Loucy (cell line): ENCODE measurements around the gene IKBKG.

ENCODE experiments used
- H2AFZ ChIP-seq: fragments of 200-600 bp; sonication (generic); 2 replicates; pipeline ENCODE4 v1.6.0; 2016; ENCODE audit warnings: antibody characterized with exemption, mild to moderate bottlenecking, low read length, moderate library complexity
- H3F3A ChIP-seq: fragments of 200-600 bp; 2 replicates; pipeline ENCODE4 v1.6.0; 2016; ENCODE audit warnings: antibody characterized with exemption, low read depth, mild to moderate bottlenecking
- H3K27me3 ChIP-seq: fragments of 200-600 bp; sonication (generic); 2 replicates; pipeline ENCODE4 v1.6.1; 2014; ENCODE audit warnings: low read length, mild to moderate bottlenecking; ENCODE audit not compliant: insufficient read depth, poor library complexity, severe bottlenecking
- H3K36me3 ChIP-seq: fragments of 200-600 bp; sonication (generic); 2 replicates; pipeline ENCODE4 v1.6.1; 2016; ENCODE audit warnings: low read length; ENCODE audit not compliant: insufficient read depth
- H3K4me1 ChIP-seq: fragments of 200-600 bp; sonication (generic); 2 replicates; pipeline ENCODE4 v1.5.1; 2014; ENCODE audit warnings: low read length, mild to moderate bottlenecking; ENCODE audit not compliant: insufficient read depth, poor library complexity, severe bottlenecking
- H3K4me2 ChIP-seq: fragments of 200-600 bp; sonication (generic); 2 replicates; pipeline ENCODE4 v1.6.0; 2014; ENCODE audit warnings: antibody characterized with exemption, low read length, low read depth, mild to moderate bottlenecking; ENCODE audit not compliant: poor library complexity, severe bottlenecking
- H3K4me3 ChIP-seq: fragments of 200-600 bp; sonication (generic); 2 replicates; pipeline ENCODE4 v1.5.1; 2014; ENCODE audit warnings: low read length, mild to moderate bottlenecking, mixed read lengths; ENCODE audit not compliant: poor library complexity, severe bottlenecking
- H3K79me2 ChIP-seq: fragments of 200-600 bp; sonication (generic); 2 replicates; pipeline ENCODE4 v1.6.1; 2014; ENCODE audit warnings: low read length; ENCODE audit not compliant: insufficient read depth
- H3K9ac ChIP-seq: fragments of 200-600 bp; sonication (generic); 2 replicates; pipeline ENCODE4 v1.6.0; 2014; ENCODE audit warnings: mild to moderate bottlenecking, low read depth, low read length, moderate library complexity; ENCODE audit not compliant: poor library complexity, severe bottlenecking
- H3K9me2 ChIP-seq: fragments of 200-600 bp; sonication (generic); replicated peaks from 2 replicates; pipeline ENCODE4 v1.6.1; 2016; ENCODE audit warnings: low read depth, low read length, mixed read lengths
- H3K9me3 ChIP-seq: fragments of 200-600 bp; sonication (generic); 2 replicates; pipeline ENCODE4 v1.6.1; 2014; ENCODE audit warnings: mild to moderate bottlenecking, antibody characterized with exemption, low read length, low read depth; ENCODE audit not compliant: insufficient read depth
- H4K20me1 ChIP-seq: fragments of 200-600 bp; sonication (generic); 2 replicates; pipeline ENCODE4 v1.6.0; 2014; ENCODE audit warnings: antibody characterized with exemption, low read length, mild to moderate bottlenecking; ENCODE audit not compliant: insufficient read depth, poor library complexity, severe bottlenecking
- EZH2phosphoT487 ChIP-seq: fragments of 200-600 bp; IDR thresholded peaks from 2 replicates; pipeline ENCODE4 v1.6.1; 2018; ENCODE audit warnings: antibody characterized with exemption, mild to moderate bottlenecking, moderate library complexity, borderline replicate concordance
- TF ChIP-seq, protein P1 (sequence below): fragments of 200-600 bp; sonication (generic); conservative IDR thresholded peaks from 2 replicates; pipeline ENCODE4 v1.5.1; 2014; ENCODE audit warnings: mild to moderate bottlenecking, antibody characterized with exemption, low read length

Gene IKBKG

DNA sequence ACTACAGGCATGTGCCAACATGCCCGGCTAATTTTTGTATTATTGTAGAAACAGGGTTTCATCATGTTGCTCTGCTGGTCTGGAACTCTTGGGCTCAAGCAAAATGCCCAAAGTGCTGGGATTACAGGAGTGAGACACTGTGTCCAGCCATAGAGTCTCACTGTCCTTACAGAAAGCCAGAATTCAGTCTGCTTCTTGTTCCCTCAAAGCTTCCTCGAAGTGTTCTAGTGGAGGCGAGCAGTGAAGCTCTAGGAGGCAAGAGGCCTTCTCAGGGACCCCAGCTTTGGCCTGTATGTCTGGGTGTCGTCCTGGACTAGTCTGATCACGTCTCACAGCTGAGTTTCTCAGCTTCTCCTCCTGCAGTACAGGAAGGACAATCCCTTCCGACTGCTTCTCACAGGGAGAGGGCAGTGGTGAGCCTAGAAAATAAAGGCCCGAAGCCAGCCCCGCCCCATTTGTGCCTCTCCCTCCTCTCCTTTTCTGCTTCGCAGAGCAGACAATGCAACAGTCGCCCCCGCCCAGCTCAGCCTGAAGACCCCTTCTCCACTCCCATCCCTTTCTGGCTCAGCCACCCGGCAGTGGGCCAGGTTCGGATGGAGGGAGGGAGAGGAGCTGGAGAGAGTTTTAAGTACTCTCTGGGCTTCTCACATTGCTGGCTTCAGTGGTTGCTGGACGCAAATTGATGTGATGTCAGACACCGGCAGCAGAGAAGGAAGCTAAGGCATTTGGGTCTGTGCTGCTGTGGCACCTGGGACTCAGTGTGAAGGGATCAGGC is 20.3 kb upstream of the IKBKG start:
- TF ChIP-seq, protein P1, sequence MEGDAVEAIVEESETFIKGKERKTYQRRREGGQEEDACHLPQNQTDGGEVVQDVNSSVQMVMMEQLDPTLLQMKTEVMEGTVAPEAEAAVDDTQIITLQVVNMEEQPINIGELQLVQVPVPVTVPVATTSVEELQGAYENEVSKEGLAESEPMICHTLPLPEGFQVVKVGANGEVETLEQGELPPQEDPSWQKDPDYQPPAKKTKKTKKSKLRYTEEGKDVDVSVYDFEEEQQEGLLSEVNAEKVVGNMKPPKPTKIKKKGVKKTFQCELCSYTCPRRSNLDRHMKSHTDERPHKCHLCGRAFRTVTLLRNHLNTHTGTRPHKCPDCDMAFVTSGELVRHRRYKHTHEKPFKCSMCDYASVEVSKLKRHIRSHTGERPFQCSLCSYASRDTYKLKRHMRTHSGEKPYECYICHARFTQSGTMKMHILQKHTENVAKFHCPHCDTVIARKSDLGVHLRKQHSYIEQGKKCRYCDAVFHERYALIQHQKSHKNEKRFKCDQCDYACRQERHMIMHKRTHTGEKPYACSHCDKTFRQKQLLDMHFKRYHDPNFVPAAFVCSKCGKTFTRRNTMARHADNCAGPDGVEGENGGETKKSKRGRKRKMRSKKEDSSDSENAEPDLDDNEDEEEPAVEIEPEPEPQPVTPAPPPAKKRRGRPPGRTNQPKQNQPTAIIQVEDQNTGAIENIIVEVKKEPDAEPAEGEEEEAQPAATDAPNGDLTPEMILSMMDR = peak; percentile 48
- no peak for TF ChIP-seq EZH2phosphoT487
- no peaks in the 10 kb centered on the region for H3F3A ChIP-seq
- no peaks in the 10 kb centered on the region for H3K9me3 ChIP-seq
- peak overlapping the region; percentile 66 for H3K4me2 ChIP-seq
- H3K27me3 ChIP-seq = no peaks in the 10 kb centered on the region
- peak overlapping the region; percentile 74 for H3K9ac ChIP-seq
- H3K79me2 ChIP-seq = no peaks in the 10 kb centered on the region
- H4K20me1 ChIP-seq = no peaks in the 10 kb centered on the region
- H3K4me1 ChIP-seq = peaks cover 17% of the 10 kb centered on the region
- H3K4me3 ChIP-seq = no peak overlapping the region
- H3K9me2 ChIP-seq = no peaks in the 10 kb centered on the region
- peak overlapping the region; percentile 74 for H2AFZ ChIP-seq
- no peaks in the 10 kb centered on the region; the same call in 1 of the 2 replicates for H3K36me3 ChIP-seq

GRCh38 chrX:154529206-154529612 is 18.2 kb upstream of the IKBKG start:
- Histone ChIP-seq H3K4me2 (no peak overlapping the region), H3K36me3 (peaks cover 19% of the 10 kb centered on the region; the same call in 1 of the 2 replicates), H3K4me1 (peaks cover 17% of the 10 kb centered on the region), H3K27me3 (no peaks in the 10 kb centered on the region), H3K9me2 (no peaks in the 10 kb centered on the region), H4K20me1 (no peaks in the 10 kb centered on the region), H3K4me3 (no peak overlapping the region), H3F3A (no peaks in the 10 kb centered on the region), H3K9me3 (no peaks in the 10 kb centered on the region), H3K79me2 (no peaks in the 10 kb centered on the region), H3K9ac (no peak overlapping the region), H2AFZ (no peak overlapping the region)
- TF ChIP-seq EZH2phosphoT487 = no peak
- TF ChIP-seq, protein P1 = no peak

- H3K9me3 ChIP-seq = no peaks in the 10 kb centered on the region
- H3K9ac ChIP-seq = no peak overlapping the region
- no peak overlapping the region for H2AFZ ChIP-seq
Observed at GRCh38 chrX:154530286-154530685, 17.1 kb upstream of the IKBKG start.

More at GRCh38 chrX:154530286-154530685, 17.1 kb upstream of the IKBKG start:
- Histone ChIP-seq H3K36me3 (peaks cover 28% of the 10 kb centered on the region; the same call in 1 of the 2 replicates), H4K20me1 (no peaks in the 10 kb centered on the region), H3K9me2 (no peaks in the 10 kb centered on the region), H3K4me3 (no peak overlapping the region), H3K4me2 (no peak overlapping the region), H3K27me3 (no peaks in the 10 kb centered on the region), H3F3A (no peaks in the 10 kb centered on the region), H3K4me1 (peaks cover 17% of the 10 kb centered on the region), H3K79me2 (no peaks in the 10 kb centered on the region)
- TF ChIP-seq EZH2phosphoT487 = no peak
- TF ChIP-seq, protein P1 = no peak
